ENCODE measurements around the gene FAM131A. TPM values are rescaled to one million over a fixed set of nuclear protein-coding genes. Genes with fewer than 3 reads are reported as not detected.

Gene FAM131A
- total and polyA plus RNA-seq, 9 of the 15 experiments (the other 6 are each of a cell fraction or from before 2014, with no cell fraction given) = 0.48 to 11.1 (median 4.3) TPM

DNA sequence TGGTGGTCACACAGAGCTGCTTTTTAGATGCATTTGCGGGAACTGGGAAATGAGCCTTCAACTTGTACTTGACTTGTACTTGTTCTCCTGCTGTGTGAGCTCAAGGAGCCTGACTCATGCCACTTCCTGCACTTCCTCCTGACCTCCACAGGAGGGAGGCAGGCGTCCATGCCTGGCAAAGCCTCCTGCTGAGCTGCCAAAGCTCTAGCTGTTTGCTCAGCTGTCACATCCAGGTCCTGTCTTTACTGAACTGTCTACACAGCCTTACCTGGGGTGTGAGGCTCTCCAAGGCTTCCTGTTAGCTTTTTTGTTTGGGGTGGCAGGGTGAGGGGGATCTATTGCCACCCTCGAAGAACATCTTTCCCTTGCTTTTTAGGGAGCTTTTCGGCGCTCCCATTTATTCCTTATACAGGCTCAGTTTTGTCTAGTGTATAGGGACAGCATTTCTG, 34.2 kb downstream of the FAM131A start (continued):
- TF ChIP-seq, protein P1, sequence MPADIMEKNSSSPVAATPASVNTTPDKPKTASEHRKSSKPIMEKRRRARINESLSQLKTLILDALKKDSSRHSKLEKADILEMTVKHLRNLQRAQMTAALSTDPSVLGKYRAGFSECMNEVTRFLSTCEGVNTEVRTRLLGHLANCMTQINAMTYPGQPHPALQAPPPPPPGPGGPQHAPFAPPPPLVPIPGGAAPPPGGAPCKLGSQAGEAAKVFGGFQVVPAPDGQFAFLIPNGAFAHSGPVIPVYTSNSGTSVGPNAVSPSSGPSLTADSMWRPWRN (IDR thresholded peaks at IDR 0.05; ENCODE audit: low read depth) = no peak

DNA sequence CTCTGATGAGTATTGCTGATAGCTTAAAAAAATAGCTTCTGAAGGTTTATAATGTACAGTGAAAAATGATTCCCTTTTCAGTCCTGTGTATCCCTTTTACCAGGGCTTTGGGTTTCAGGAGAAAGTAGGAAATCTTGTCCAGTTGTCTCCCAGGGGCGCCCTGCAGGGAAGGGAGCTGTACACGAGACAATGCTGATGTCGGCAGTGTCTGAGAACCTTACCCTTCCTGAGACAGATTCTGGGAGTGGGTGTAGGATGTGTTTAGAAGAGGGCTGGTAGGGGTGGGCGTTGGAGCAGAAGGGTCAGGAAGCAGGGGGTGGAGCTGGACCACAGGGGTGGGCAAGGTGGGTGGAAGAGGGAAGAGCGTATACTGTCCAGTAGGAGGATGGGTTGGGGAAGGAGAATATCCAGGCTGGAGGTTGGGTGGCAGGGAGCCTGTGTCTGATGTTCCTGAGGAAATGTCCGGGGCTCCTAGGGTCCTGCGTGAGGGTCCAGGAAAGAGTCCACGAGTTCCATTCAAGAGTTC, 35.0 kb downstream of the FAM131A start:
- H3K79me2 ChIP-seq (ENCODE audit: control insufficient read depth, insufficient read depth, low read length) = no peaks in the 10 kb centered on the region
- H3K9me1 ChIP-seq (ENCODE audit: control insufficient read depth, insufficient read depth, low read length) = no peaks in the 10 kb centered on the region
- ChIA-PET CTCF (ENCODE audit: low intra/inter-chr PET ratio) (interaction anchor here (0.6 to 2.2 kb wide), 5 partner anchors 83 to 171 kb away, joined by 3 to 26 read pairs (median 7); no protein-coding TSS in a partner anchor), POLR2A (interaction anchor here (0.7 to 4.1 kb wide), 12 partner anchors 9 to 533 kb away, joined by 3 to 35 read pairs (median 4); no protein-coding TSS in a partner anchor)
- no peak overlapping the region for H3K4me3 ChIP-seq
- no TSS peak for BruUV-seq (replicated peaks)
- no peak overlapping the region for H3K9ac ChIP-seq (ENCODE audit: insufficient read depth in 1 of 2, low read depth in 2 of 2, low read length in 2 of 2)
- H3K36me3 ChIP-seq (ENCODE audit: control insufficient read depth, insufficient read depth, low read length) = peaks cover 25% of the 10 kb centered on the region
- WGBS (ENCODE audit: insufficient coverage, low coverage, missing lambda C conversion rate) = 39% methylated on average over 8 of the region's 8 CpGs
- 0 out of 2 replicates have a peak, but pooled peaks cover 7% of the 10 kb centered on the region for H4K20me1 ChIP-seq (replicated peaks; ENCODE audit: control insufficient read depth, insufficient read depth, low read length)
- no peak overlapping the region for H3K27ac ChIP-seq (ENCODE audit: extremely low read depth, low read depth, low read length)
- DNase-seq (ENCODE audit: extremely low read depth in 1 of 4, low spot score in 3 of 4) (no peak), FAIRE-seq (no peak), ATAC-seq (no peak)
- H3K27me3 ChIP-seq (ENCODE audit: control insufficient read depth in 2 of 2, insufficient read depth in 2 of 2, low read length in 2 of 2) = peaks cover 2 to 4% of the 10 kb centered on the region in 2 experiments; a peak in 3 of 5 replicates
- in situ Hi-C loops (cut with MboI) = loop anchor here (5.0 kb wide), 2 partner anchors 45 to 95 kb away; no protein-coding TSS in a partner anchor
- no peaks in the 10 kb centered on the region for H3K9me3 ChIP-seq (replicated peaks; ENCODE audit: control insufficient read depth, insufficient read depth, low read depth, low read length)
- no peaks in the 10 kb centered on the region; a peak in 1 of 5 replicates for H3K4me1 ChIP-seq (replicated peaks in 1 of 2; ENCODE audit: control insufficient read depth in 2 of 2, insufficient read depth in 2 of 2, low read length in 2 of 2)
- intact Hi-C loops (cut with micrococcal nuclease) = loop anchor here (10.0 kb wide), 1 partner anchor 402 kb away; no protein-coding TSS in a partner anchor
- no peak overlapping the region for H3K4me2 ChIP-seq (ENCODE audit: insufficient read depth, low read length)
- H2AFZ ChIP-seq (ENCODE audit: low read depth, low read length) = no peak overlapping the region
- TF ChIP-seq NCOA6 (IDR thresholded peaks at IDR 0.05) (no peak), ARID2 (IDR thresholded peaks at IDR 0.05) (no peak)
- TF ChIP-seq, protein P2, sequence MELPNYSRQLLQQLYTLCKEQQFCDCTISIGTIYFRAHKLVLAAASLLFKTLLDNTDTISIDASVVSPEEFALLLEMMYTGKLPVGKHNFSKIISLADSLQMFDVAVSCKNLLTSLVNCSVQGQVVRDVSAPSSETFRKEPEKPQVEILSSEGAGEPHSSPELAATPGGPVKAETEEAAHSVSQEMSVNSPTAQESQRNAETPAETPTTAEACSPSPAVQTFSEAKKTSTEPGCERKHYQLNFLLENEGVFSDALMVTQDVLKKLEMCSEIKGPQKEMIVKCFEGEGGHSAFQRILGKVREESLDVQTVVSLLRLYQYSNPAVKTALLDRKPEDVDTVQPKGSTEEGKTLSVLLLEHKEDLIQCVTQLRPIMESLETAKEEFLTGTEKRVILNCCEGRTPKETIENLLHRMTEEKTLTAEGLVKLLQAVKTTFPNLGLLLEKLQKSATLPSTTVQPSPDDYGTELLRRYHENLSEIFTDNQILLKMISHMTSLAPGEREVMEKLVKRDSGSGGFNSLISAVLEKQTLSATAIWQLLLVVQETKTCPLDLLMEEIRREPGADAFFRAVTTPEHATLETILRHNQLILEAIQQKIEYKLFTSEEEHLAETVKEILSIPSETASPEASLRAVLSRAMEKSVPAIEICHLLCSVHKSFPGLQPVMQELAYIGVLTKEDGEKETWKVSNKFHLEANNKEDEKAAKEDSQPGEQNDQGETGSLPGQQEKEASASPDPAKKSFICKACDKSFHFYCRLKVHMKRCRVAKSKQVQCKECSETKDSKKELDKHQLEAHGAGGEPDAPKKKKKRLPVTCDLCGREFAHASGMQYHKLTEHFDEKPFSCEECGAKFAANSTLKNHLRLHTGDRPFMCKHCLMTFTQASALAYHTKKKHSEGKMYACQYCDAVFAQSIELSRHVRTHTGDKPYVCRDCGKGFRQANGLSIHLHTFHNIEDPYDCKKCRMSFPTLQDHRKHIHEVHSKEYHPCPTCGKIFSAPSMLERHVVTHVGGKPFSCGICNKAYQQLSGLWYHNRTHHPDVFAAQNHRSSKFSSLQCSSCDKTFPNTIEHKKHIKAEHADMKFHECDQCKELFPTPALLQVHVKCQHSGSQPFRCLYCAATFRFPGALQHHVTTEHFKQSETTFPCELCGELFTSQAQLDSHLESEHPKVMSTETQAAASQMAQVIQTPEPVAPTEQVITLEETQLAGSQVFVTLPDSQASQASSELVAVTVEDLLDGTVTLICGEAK (IDR thresholded peaks at IDR 0.05) = no peak
- TF ChIP-seq, protein P2 (CRISPR knock-in tag; IDR thresholded peaks at IDR 0.05) = no peak
- TF ChIP-seq, protein P3, sequence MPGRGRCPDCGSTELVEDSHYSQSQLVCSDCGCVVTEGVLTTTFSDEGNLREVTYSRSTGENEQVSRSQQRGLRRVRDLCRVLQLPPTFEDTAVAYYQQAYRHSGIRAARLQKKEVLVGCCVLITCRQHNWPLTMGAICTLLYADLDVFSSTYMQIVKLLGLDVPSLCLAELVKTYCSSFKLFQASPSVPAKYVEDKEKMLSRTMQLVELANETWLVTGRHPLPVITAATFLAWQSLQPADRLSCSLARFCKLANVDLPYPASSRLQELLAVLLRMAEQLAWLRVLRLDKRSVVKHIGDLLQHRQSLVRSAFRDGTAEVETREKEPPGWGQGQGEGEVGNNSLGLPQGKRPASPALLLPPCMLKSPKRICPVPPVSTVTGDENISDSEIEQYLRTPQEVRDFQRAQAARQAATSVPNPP (IDR thresholded peaks at IDR 0.05; ENCODE audit: borderline replicate concordance, insufficient read depth, insufficient read length) = no peak
- TF ChIP-seq, protein P4, sequence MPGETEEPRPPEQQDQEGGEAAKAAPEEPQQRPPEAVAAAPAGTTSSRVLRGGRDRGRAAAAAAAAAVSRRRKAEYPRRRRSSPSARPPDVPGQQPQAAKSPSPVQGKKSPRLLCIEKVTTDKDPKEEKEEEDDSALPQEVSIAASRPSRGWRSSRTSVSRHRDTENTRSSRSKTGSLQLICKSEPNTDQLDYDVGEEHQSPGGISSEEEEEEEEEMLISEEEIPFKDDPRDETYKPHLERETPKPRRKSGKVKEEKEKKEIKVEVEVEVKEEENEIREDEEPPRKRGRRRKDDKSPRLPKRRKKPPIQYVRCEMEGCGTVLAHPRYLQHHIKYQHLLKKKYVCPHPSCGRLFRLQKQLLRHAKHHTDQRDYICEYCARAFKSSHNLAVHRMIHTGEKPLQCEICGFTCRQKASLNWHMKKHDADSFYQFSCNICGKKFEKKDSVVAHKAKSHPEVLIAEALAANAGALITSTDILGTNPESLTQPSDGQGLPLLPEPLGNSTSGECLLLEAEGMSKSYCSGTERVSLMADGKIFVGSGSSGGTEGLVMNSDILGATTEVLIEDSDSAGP (CRISPR knock-in tag; IDR thresholded peaks at IDR 0.05) = no peak
